GM18511 (cell line): ENCODE data around the gene R3HDM1.
"Not testable (repeated sequence)": the region's sequence is repeated elsewhere in the genome, so short reads cannot be mapped to it uniquely, and the experiment has no call there.

Experiments used
- ATAC-seq: cut with Tn5 transposase; IDR thresholded peaks from one replicate; pipeline ENCODE4 v1.9.1; 2021; ENCODE audit warnings: mild to moderate bottlenecking, moderate library complexity; ENCODE audit not compliant: unreplicated experiment

R3HDM1 gene

DNA sequence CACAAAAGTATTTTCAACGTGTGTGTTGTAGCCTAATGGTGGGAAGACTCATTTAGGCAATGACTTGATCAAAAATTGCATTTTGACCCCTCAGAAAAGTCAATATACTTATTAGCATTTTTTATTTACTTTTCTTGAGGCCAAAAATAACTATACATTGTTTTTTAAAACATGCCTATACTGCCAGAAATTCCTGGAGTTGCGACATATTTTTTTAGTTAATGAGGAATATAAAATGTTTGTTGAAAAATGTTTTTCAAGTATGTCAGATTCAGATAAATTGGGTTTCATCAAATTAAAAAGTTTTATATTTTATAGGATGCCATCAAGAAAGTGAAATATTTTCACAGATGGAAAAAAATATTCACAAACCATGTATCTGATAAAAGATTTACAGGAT lies 39.6 kb downstream of the R3HDM1 start:
- ATAC-seq, result no peak

GRCh38 chr2:135573620-135574019 lies 42.3 kb downstream of the R3HDM1 start:
- ATAC-seq, result no peak

GRCh38 chr2:135581282-135581681 lies 50.0 kb downstream of the R3HDM1 start:
- no peak for ATAC-seq

- ATAC-seq, result no peak
Observed at GRCh38 chr2:135582383-135582782, 51.1 kb downstream of the R3HDM1 start.

DNA sequence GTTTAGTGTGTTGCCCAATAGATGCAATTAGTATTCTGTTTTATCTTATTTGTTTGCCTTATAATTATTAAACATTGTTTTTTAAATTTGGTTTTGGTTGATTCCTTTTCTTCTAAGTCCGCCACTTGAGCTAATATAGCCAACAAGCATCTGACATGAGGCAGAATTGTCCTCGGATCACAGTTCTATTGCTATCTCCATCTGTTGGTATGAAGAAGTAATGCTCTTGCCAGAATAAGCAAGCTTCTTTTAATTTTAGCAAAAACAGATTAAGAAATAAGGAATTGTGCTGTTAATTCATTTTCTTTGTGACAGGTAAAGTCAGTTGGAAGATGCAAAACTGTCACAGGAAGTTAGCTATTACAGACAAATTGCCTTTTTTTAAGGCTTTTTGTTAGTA lies 54.3 kb downstream of the R3HDM1 start:
- no peak for ATAC-seq

DNA sequence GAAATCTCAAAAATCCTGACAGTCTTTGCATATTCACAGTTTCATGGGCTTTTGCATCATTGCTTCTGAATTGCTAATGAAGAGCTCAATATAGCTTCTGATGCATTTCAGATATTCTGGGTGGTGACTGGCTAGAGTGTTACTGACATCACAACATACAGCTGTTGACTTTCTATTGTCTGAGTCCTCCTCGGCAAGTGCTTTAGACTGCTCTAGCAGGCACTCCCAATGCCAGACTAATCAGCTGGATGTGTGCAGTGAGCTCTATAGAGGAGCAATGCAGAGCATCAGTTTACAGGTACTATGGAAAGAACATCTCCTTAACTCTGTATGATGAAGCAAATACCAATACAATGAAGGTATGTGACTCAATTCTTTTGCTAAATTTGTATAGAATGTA lies 54.9 kb downstream of the R3HDM1 start:
- peak; percentile 60 for ATAC-seq

GRCh38 chr2:135587958-135588357 lies 56.7 kb downstream of the R3HDM1 start:
- peak; percentile 11 for ATAC-seq

- peak; percentile 47 for ATAC-seq
Observed at GRCh38 chr2:135590619-135591260, 59.5 kb downstream of the R3HDM1 start.

DNA sequence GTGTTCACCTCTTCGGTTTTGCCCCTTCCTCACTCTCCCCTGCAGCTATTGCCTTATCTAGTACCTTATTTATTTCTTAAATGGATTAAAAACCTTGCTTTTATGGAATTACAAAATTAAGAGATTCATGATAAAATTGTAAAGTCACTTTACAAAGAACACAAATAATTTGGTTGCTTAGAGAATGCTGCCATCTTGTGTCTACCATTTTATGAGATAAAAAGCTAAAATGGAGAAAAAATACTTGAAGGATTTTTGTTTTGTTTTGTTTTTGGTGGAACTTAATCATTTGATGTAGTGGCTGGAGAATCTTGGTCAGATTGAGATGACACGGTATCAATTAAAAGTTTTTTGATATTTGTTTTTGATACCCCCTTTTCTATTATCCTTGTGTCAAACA lies 69.6 kb downstream of the R3HDM1 start:
- ATAC-seq, result no peak

- no peak for ATAC-seq
Observed at GRCh38 chr2:135603543-135603942, 72.3 kb downstream of the R3HDM1 start.

- ATAC-seq, result no peak
Observed at GRCh38 chr2:135607561-135607960, 76.3 kb downstream of the R3HDM1 start.

DNA sequence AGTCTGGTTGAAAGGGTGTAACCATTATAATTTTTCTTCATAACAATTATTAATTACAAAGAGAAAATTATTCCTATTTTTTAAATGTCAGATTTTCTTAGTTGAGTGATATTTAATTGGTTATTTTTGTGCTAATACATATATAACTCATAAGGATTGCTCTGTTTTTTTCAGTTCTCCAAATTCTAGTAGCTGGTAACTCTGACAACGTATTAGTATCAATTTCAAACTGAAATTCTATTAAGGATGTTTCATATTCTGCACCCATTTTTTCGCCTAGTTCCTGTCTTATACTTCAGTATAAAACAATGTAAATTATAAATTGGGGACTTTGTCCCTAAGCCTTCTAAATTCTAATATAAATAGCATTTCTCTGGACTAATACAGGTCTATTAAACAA lies 81.0 kb downstream of the R3HDM1 start:
- ATAC-seq, result no peak

DNA sequence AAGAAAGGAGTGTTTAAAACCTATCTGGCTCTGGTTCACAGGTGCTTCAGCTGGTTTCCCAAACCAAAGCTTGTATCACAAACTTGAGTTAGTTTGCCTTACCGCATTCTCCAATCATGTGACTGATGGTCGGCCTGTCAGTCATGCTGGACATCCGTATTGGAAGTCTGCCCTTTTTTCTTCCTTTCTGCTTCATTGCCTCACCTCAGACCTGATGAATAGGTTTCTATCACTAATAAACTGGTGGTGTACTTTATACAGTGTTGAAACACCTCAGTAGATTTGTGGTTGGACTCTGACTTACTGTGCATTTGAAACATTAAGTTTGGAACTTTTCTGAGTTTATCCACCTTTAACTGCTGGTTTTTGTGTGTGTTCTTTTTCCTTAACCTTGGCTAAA lies 84.1 kb downstream of the R3HDM1 start:
- no peak for ATAC-seq

- no peak for ATAC-seq
Observed at GRCh38 chr2:135617501-135618015, 86.3 kb downstream of the R3HDM1 start.

GRCh38 chr2:135620198-135620597 lies 88.9 kb downstream of the R3HDM1 start:
- ATAC-seq, result no peak

DNA sequence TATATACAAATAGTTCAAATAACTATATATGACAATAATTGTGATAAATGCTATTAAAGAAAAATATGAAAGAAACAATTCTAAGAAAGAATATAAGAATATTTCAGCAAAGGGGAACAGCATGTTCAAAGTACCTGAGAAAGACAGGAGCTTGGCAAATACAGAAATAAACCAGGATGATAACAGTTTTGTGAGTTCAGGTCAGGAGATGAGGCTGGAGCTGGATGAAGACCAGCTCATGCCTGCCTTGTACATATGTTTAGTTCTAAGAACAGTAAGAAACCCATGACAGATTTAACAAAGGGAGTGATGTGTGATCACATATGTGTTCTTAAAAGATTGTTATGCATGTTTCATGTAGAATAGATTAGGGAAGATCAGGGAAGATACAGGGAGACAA lies 98.2 kb downstream of the R3HDM1 start:
- no peak for ATAC-seq

- ATAC-seq, result not testable (repeated sequence)
Observed at GRCh38 chr2:135630034-135630433, 98.8 kb downstream of the R3HDM1 start.

GRCh38 chr2:135630488-135630887 lies 99.2 kb downstream of the R3HDM1 start:
- ATAC-seq, result no peak

GRCh38 chr2:135633582-135633981 lies 102.3 kb downstream of the R3HDM1 start:
- ATAC-seq, result no peak

GRCh38 chr2:135635212-135635835 lies 104.0 kb downstream of the R3HDM1 start:
- no peak for ATAC-seq

- no peak for ATAC-seq
Observed at GRCh38 chr2:135636982-135637381, 105.7 kb downstream of the R3HDM1 start.

DNA sequence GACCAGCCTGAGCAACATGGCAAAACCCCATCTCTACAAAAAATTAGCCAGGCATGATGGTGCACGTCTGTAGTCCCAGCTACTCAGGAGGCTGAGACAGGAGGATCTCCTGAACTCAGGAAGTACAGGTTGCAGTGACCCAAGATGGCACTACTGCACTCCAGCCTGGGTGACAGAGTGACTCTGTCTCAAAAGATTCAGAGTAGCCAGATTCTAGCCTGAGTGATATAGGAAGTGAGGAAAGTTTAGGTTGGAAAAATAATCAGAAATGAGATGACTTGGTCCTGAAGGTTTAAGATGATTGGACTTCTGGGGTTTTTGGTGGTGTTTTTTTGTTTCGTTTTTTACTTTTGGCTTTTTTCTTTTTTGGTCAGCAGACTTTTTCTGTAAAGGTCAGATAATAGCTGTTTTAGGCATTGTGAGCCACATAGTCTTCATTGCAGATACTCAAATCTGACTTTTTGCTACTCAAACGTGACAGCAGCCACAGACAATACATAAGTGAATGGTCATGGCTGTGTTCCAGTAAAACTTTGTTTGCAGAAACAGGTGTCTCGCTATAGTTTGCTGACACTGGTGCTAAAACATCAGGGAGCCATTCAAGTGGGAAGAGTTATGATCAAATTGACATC lies 106.3 kb downstream of the R3HDM1 start:
- peak; percentile 73 for ATAC-seq
